Sigmoid colon (tissue), 7 donors: ENCODE measurements around the gene FUBP3. TPM values are rescaled to one million over a fixed set of nuclear protein-coding genes. Genes with fewer than 3 reads are reported as not detected.
A peak's percentile ranks its signal among the peaks of the same experiment; 100 is the strongest.

ENCODE experiments used
- DNase-seq: peaks from one replicate; pipeline ENCODE4 v3.0.0-alpha.2; 2019
- H3K27ac ChIP-seq, 4 donors: fragments of 200-600 bp; sonication (generic); one replicate each; pipeline ENCODE4 v1.5.1; 2016 to 2019; ENCODE audit warnings: mild to moderate bottlenecking in 1 of 4
- H3K27me3 ChIP-seq, 3 donors: fragments of 200-600 bp; sonication (generic); one replicate each; pipeline ENCODE4 v1.5.1; 2019; ENCODE audit warnings: mild to moderate bottlenecking in 1 of 3
- H3K36me3 ChIP-seq, 4 donors: fragments of 200-600 bp; sonication (generic); one replicate each; pipeline ENCODE4 v1.5.1; 2016 to 2019
- H3K4me1 ChIP-seq, 4 donors: fragments of 200-600 bp; sonication (generic); one replicate each; pipeline ENCODE4 v1.5.1; 2017 to 2019
- H3K4me3 ChIP-seq, 4 donors: fragments of 200-600 bp; sonication (generic); one replicate each; pipeline ENCODE4 v1.5.1; 2017 to 2019; ENCODE audit warnings: mild to moderate bottlenecking in 2 of 4, moderate library complexity in 1 of 4
- H3K9me3 ChIP-seq, 4 donors: fragments of 200-600 bp in 3 of 4; sonication (generic) in 3 of 4; one replicate each; pipeline versions ENCODE4 v1.5.1 to v1.6.1; 2013 to 2019
- CTCF ChIP-seq, 4 experiments: fragments of 450-650 bp in 3 of 4; fragments of 200-600 bp in 1 of 4; IDR thresholded peaks; one replicate each; pipeline ENCODE4 v1.5.1; 2016 to 2019; ENCODE audit warnings: antibody characterized with exemption in 4 of 4, mild to moderate bottlenecking in 3 of 4, moderate library complexity in 2 of 4
- EP300 ChIP-seq, 4 donors: sonication (generic); formaldehyde crosslinking; IDR thresholded peaks; one replicate each; pipeline ENCODE4 v1.6.1; 2017; ENCODE audit warnings: antibody characterized with exemption in 4 of 4
- POLR2A ChIP-seq, 2 donors: fragments of 450-650 bp; IDR thresholded peaks; one replicate each; pipeline ENCODE4 v1.6.1; 2016; ENCODE audit warnings: antibody characterized with exemption in 2 of 2, mild to moderate bottlenecking in 2 of 2, moderate library complexity in 2 of 2
- POLR2AphosphoS5 ChIP-seq, 4 donors: sonication (generic); formaldehyde crosslinking; IDR thresholded peaks; one replicate each; pipeline ENCODE4 v1.6.1; 2017; ENCODE audit warnings: antibody characterized with exemption in 4 of 4
- WGBS, 2 donors: extraction: QIAGEN DNeasy Blood & Tissue Kit; methylation state at CpG; one replicate each; pipeline ENCODE4 v1.1.7; 2013; 5-methylcytosine and 5-hydroxymethylcytosine counted together
- intact Hi-C: fragments of 100-400 bp; cut with DNase I; formaldehyde crosslinking; loops from one replicate; pipeline ENCODE4 v1.15.1; 2023
- polyA plus RNA-seq, 3 donors: library from polyadenylated mRNA; stranded (reverse); fragments of 200-250 nt; gene quantifications; one replicate each; pipeline ENCODE4 v1.2.3, GENCODE V29; 2013
- total RNA-seq, 4 donors: library from RNA; depleted of rRNA; stranded (reverse); fragments of >200 nt; gene quantifications; one replicate each; pipeline ENCODE4 v1.1.0, GENCODE V29; 2016
- donor health status: healthy with polysubstance abuse.
- donor health status: Bipolar disorder and iron deficiency.
- donor health status: healthy.

Gene FUBP3
- total and polyA plus RNA-seq, 7 donors, result 19.4 to 44.4 (median 41.3) TPM

DNA sequence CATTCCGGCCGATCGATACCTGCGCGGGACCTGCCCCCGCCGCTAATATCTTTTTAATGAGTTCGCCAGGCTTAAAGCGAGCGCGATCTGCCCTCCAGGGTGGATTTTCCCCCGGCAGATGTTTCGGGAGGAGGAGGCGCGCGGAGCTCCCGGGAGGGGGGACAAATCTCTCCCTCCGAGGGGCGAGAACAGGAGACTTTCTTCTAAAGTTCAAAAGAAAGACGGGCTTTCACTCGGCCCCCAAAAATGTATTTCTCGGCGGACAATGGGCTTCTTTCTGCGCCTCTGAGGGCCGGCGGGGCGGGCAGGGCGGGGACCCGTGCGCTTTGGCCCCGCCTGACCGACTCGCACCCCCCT lies 80.9 kb downstream of the FUBP3 start:
- TF ChIP-seq CTCF (IDR thresholded peaks at IDR 0.05) (no peak), POLR2A (IDR thresholded peaks at IDR 0.05) (no peak), EP300 (IDR thresholded peaks at IDR 0.05) (no peak), POLR2AphosphoS5 (IDR thresholded peaks at IDR 0.05) (no peak)
- 3% methylated on average over 33 of the region's 33 CpGs for WGBS, 2 donors
- Histone ChIP-seq H3K4me3 (peak overlapping the region in 3 of 4 donors; percentile 21 to 46 (median 42)), H3K36me3 (no peaks in the 10 kb centered on the region), H3K27me3 (peaks cover 74 to 99% (median 83%) of the 10 kb centered on the region in 3 donors), H3K4me1 (peaks cover 0 to 62% (median 59%) of the 10 kb centered on the region in 4 donors), H3K9me3 (no peaks in the 10 kb centered on the region), H3K27ac (no peak overlapping the region)
- intact Hi-C loops, result no loop called here
- no peak for DNase-seq

- DNase-seq, result no peak
- Histone ChIP-seq H3K4me3 (peak overlapping the region; percentile 19 to 46 (median 32)), H3K36me3 (no peaks in the 10 kb centered on the region), H3K27me3 (peaks cover 80 to 100% (median 89%) of the 10 kb centered on the region in 3 donors), H3K4me1 (peaks cover 0 to 68% (median 65%) of the 10 kb centered on the region in 4 donors), H3K27ac (no peak overlapping the region), H3K9me3 (no peaks in the 10 kb centered on the region)
- no peak for TF ChIP-seq EP300 (IDR thresholded peaks at IDR 0.05)
- no peak for TF ChIP-seq POLR2AphosphoS5 (IDR thresholded peaks at IDR 0.05)
- no peak for TF ChIP-seq CTCF (IDR thresholded peaks at IDR 0.05)
- TF ChIP-seq POLR2A (IDR thresholded peaks at IDR 0.05), result no peak
- intact Hi-C loops, result no loop called here
- 2 to 5% methylated on average over 82 of the region's 82 CpGs for whole genome bisulfite sequencing, 2 donors
Measured at GRCh38 chr9:130660683-130661450, 81.5 kb downstream of the FUBP3 start.

DNA sequence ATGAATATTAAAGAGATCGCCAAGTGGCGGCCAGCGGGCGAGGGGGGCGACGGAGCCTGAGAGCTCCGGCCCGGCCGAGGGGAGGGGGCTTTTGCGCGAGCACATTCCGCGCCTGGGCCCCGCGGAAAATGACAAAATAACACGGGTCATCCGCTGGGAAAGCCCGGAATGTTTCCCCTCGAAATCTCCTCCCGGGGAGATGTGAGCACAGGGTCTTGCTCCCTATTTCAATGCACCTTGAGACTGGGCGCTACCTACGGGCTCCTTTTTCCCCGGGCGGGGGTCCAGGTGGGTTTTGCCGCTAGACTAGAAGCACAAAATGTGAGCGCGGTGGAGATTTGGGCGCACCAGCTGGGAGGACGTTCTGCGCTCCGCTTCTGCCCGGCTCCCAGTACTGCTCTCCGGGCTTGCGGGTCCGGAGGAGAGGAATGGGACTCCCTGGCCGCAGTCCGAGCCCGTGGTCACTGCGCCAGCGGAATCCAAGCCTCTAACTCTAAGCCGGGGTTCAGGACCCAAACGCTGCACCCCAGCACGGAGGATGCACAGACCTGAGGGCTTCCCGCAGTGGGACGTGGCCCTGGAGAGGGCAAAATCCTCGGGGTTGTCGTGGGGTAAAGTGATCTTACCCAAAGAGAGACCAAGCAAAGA lies 82.2 kb downstream of the FUBP3 start:
- WGBS, 2 donors, result 5 to 13% methylated on average over 47 of the region's 47 CpGs
- peaks cover 0 to 75% (median 72%) of the 10 kb centered on the region in 4 donors for H3K4me1 ChIP-seq
- intact Hi-C loops, result no loop called here
- H3K27ac ChIP-seq, result no peak overlapping the region
- TF ChIP-seq EP300 (IDR thresholded peaks at IDR 0.05) (no peak), CTCF (IDR thresholded peaks at IDR 0.05) (no peak), POLR2A (IDR thresholded peaks at IDR 0.05) (no peak), POLR2AphosphoS5 (IDR thresholded peaks at IDR 0.05) (no peak)
- H3K9me3 ChIP-seq, result no peaks in the 10 kb centered on the region
- H3K27me3 ChIP-seq, result peaks cover 87 to 100% (median 96%) of the 10 kb centered on the region in 3 donors
- DNase-seq, result no peak
- peak overlapping the region in 3 of 4 donors; percentile 21 to 46 (median 42) for H3K4me3 ChIP-seq
- no peaks in the 10 kb centered on the region for H3K36me3 ChIP-seq

DNA sequence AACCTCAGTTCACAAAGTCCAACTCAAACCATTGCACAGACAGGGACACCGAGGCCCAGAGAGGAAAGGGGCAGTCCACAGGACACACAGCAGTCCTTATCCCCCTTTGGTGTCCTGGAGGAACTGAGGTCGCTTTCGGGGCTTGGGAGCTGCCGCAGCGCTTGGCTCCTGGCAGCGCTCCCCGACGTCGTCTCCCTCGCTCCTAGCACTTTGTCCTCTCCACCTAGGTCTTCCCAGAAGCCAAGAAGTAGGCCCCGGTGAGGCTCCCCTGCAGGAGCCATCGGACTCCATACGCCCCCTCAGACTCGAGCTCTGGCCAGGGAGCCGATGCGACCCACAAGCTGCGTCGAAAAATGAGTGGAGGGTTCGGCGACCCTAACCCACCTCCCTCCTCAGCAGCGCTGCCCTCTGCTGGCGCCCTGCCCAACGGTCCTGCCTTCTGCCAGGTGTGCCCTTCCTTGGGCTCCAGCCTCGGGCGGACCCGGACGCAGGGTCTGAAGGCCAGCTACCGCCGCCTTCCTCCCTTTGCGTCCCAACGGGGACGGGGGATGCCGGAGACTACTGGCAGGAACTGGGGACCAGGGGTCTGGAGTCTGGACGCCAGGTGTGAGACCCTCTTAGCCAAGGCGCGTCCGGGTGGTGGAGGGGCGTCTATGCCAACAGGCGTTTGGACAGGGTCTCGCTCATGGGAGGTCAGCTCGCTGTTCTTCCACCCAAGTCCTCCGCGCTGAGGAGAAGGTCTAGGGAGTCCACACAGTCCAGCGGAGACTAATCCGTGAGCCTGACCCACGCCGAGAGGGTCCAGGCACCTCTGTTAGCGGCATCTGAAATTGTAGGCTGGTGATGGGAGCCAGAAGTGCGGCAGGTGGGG lies 83.0 kb downstream of the FUBP3 start:
- peak overlapping the region in 2 of 4 donors; percentile 6 to 10 for H3K4me3 ChIP-seq
- intact Hi-C loops, result no loop called here
- no peak for TF ChIP-seq CTCF (IDR thresholded peaks at IDR 0.05)
- TF ChIP-seq POLR2A (IDR thresholded peaks at IDR 0.05), result no peak
- no peak for TF ChIP-seq EP300 (IDR thresholded peaks at IDR 0.05)
- no peak for TF ChIP-seq POLR2AphosphoS5 (IDR thresholded peaks at IDR 0.05)
- peaks cover 0 to 77% (median 74%) of the 10 kb centered on the region in 4 donors for H3K4me1 ChIP-seq
- no peaks in the 10 kb centered on the region for H3K36me3 ChIP-seq
- WGBS, 2 donors, result 5 to 9% methylated on average over 49 of the region's 49 CpGs
- no peaks in the 10 kb centered on the region for H3K9me3 ChIP-seq
- no peak overlapping the region for H3K27ac ChIP-seq
- H3K27me3 ChIP-seq, result peaks cover 90 to 100% (median 100%) of the 10 kb centered on the region in 3 donors
- DNase-seq, result no peak
